Activated CD4-positive, CD25-positive, alpha-beta regulatory T cell treated with anti-CD3 and anti-CD28 coated beads, Interleukin-2, amount 50 U/mL, for 16 hours (primary cell): ENCODE results near the gene JARID2.

ENCODE experiments used
- DNase-seq: peaks from one replicate; pipeline ENCODE4 v3.0.0-alpha.2; 2020; ENCODE audit warnings: low read depth, low spot score

JARID2 gene

GRCh38 chr6:15439410-15440025, 193.6 kb downstream of the JARID2 start:
- DNase-seq = no peak

- no peak for DNase-seq
Observed at GRCh38 chr6:15440040-15440439, 194.2 kb downstream of the JARID2 start.

- no peak for DNase-seq
Observed at GRCh38 chr6:15441215-15441868, 195.5 kb downstream of the JARID2 start.

GRCh38 chr6:15441981-15442380, 196.1 kb downstream of the JARID2 start:
- DNase-seq = no peak

GRCh38 chr6:15442467-15442866, 196.6 kb downstream of the JARID2 start:
- DNase-seq = no peak

GRCh38 chr6:15443119-15443830, 197.4 kb downstream of the JARID2 start:
- no peak for DNase-seq

GRCh38 chr6:15444081-15444731, 198.3 kb downstream of the JARID2 start:
- no peak for DNase-seq

GRCh38 chr6:15444881-15445280, 199.0 kb downstream of the JARID2 start:
- no peak for DNase-seq

GRCh38 chr6:15447546-15448267, 201.8 kb downstream of the JARID2 start:
- DNase-seq = no peak

GRCh38 chr6:15449011-15449410, 203.1 kb downstream of the JARID2 start:
- DNase-seq = no peak

GRCh38 chr6:15451738-15452137, 205.9 kb downstream of the JARID2 start:
- no peak for DNase-seq

GRCh38 chr6:15452182-15452941, 206.5 kb downstream of the JARID2 start:
- no peak for DNase-seq

- DNase-seq = no peak
Observed at GRCh38 chr6:15453186-15453585, 207.3 kb downstream of the JARID2 start.

- DNase-seq = no peak
Observed at GRCh38 chr6:15453622-15454021, 207.8 kb downstream of the JARID2 start.

- DNase-seq = no peak
Observed at GRCh38 chr6:15456422-15456821, 210.6 kb downstream of the JARID2 start.

GRCh38 chr6:15457121-15457650, 211.3 kb downstream of the JARID2 start:
- DNase-seq = no peak

- no peak for DNase-seq
Observed at GRCh38 chr6:15458021-15458459, 212.2 kb downstream of the JARID2 start.

- DNase-seq = no peak
Observed at GRCh38 chr6:15460110-15460727, 214.3 kb downstream of the JARID2 start.

GRCh38 chr6:15461127-15461944, 215.5 kb downstream of the JARID2 start:
- DNase-seq = no peak
